GM18511 (cell line): ENCODE results near the gene KCNJ18.
"Not testable (repeated sequence)": the region's sequence is repeated elsewhere in the genome, so short reads cannot be mapped to it uniquely, and the experiment has no call there.

Source experiments
- ATAC-seq: cut with Tn5 transposase; IDR thresholded peaks from one replicate; pipeline ENCODE4 v1.9.1; 2021; ENCODE audit warnings: mild to moderate bottlenecking, moderate library complexity; ENCODE audit not compliant: unreplicated experiment

KCNJ18 gene

GRCh38 chr17:21702029-21702428 is 9.7 kb downstream of the KCNJ18 start:
- ATAC-seq = not testable (repeated sequence)

- not testable (repeated sequence) for ATAC-seq
These were observed 10.2 kb downstream of the KCNJ18 start for GRCh38 chr17:21702521-21702920.

- not testable (repeated sequence) for ATAC-seq
These were observed 10.8 kb downstream of the KCNJ18 start for GRCh38 chr17:21702940-21703640.

GRCh38 chr17:21703891-21704872 is 11.9 kb downstream of the KCNJ18 start:
- ATAC-seq = not testable (repeated sequence)

- no peak for ATAC-seq
These were observed 12.8 kb downstream of the KCNJ18 start for GRCh38 chr17:21705021-21705601.

- ATAC-seq = not testable (repeated sequence)
These were observed 13.4 kb downstream of the KCNJ18 start for GRCh38 chr17:21705746-21706145.

- ATAC-seq = not testable (repeated sequence)
These were observed 14.2 kb downstream of the KCNJ18 start for GRCh38 chr17:21706546-21706945.

- ATAC-seq = not testable (repeated sequence)
These were observed 14.8 kb downstream of the KCNJ18 start for GRCh38 chr17:21707131-21707530.

- ATAC-seq = not testable (repeated sequence)
These were observed 15.6 kb downstream of the KCNJ18 start for GRCh38 chr17:21707711-21708611.

GRCh38 chr17:21708612-21709535 is 16.6 kb downstream of the KCNJ18 start:
- not testable (repeated sequence) for ATAC-seq

GRCh38 chr17:21709994-21710393 is 17.7 kb downstream of the KCNJ18 start:
- ATAC-seq = not testable (repeated sequence)

- not testable (repeated sequence) for ATAC-seq
These were observed 18.2 kb downstream of the KCNJ18 start for GRCh38 chr17:21710486-21710885.

GRCh38 chr17:21711182-21711581 is 18.9 kb downstream of the KCNJ18 start:
- ATAC-seq = no peak

- ATAC-seq = not testable (repeated sequence)
These were observed 20.7 kb downstream of the KCNJ18 start for GRCh38 chr17:21713020-21713419.

- not testable (repeated sequence) for ATAC-seq
These were observed 21.3 kb downstream of the KCNJ18 start for GRCh38 chr17:21713631-21714030.

GRCh38 chr17:21714676-21715075 is 22.4 kb downstream of the KCNJ18 start:
- not testable (repeated sequence) for ATAC-seq

- ATAC-seq = not testable (repeated sequence)
These were observed 23.6 kb downstream of the KCNJ18 start for GRCh38 chr17:21715877-21716276.

- ATAC-seq = not testable (repeated sequence)
These were observed 26.6 kb downstream of the KCNJ18 start for GRCh38 chr17:21718971-21719370.
